Kidney epithelial cell (primary cell): ENCODE measurements around the gene FUT3. TPM values are rescaled to one million over a fixed set of nuclear protein-coding genes. Genes with fewer than 3 reads are reported as not detected.
"Not testable (repeated sequence)": the region's sequence is repeated elsewhere in the genome, so short reads cannot be mapped to it uniquely, and the experiment has no call there.

Experiments
- DNase-seq: peaks from one replicate; pipeline ENCODE4 v3.0.0-alpha.2; 2010; ENCODE audit warnings: low read depth
- H3K27me3 ChIP-seq: 2 replicates; pipeline ENCODE4 v1.6.0; 2011; ENCODE audit warnings: low read length; ENCODE audit not compliant: control insufficient read depth, insufficient read depth
- H3K36me3 ChIP-seq: 2 replicates; pipeline ENCODE4 v1.5.1; 2011; ENCODE audit warnings: low read length; ENCODE audit not compliant: control insufficient read depth, insufficient read depth
- H3K4me3 ChIP-seq: 2 replicates; pipeline ENCODE4 v1.5.1; 2011; ENCODE audit warnings: low read depth, mild to moderate bottlenecking, control low read depth, low read length
- total RNA-seq: library from RNA; depleted of rRNA; stranded (reverse); fragments of >200 nt; gene quantifications from 2 replicates; pipeline ENCODE4 v1.2.3, GENCODE V29; 2015
- TF ChIP-seq, protein P1 (sequence below): IDR thresholded peaks from 2 replicates; pipeline ENCODE4 v1.5.1; 2011; ENCODE audit warnings: mild to moderate bottlenecking, moderate library complexity, low read length, control low read depth, inconsistent platforms; ENCODE audit not compliant: insufficient read depth, poor library complexity, severe bottlenecking

Gene FUT3
- total RNA-seq, 1 donor from 2014 or later: 8.8 TPM

DNA sequence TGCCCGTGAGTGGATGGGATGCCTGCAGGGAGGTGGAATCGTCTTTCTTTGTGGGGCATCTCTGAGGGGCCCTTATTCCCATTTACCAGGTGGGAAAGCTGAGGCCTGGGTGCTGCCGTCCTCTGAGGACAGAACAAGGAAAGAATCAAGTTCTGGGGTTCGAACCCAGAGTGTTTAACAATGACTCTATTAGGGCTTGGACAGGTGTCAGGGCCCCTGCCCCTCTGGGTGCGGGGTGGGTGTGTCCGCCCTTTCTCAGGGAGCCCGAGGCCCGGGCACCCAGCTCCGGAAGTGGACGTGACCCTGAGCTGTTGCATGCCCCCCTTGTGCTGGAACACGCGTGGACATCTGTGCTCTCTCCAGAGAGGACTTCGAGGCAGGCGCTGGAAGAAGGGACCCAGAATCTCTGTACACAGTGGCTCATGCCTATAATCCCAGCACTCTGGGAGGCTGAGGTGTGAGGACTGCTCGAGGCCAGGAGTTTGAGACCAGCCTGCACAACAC is 41.6 kb upstream of the FUT3 start:
- TF ChIP-seq, protein P1, sequence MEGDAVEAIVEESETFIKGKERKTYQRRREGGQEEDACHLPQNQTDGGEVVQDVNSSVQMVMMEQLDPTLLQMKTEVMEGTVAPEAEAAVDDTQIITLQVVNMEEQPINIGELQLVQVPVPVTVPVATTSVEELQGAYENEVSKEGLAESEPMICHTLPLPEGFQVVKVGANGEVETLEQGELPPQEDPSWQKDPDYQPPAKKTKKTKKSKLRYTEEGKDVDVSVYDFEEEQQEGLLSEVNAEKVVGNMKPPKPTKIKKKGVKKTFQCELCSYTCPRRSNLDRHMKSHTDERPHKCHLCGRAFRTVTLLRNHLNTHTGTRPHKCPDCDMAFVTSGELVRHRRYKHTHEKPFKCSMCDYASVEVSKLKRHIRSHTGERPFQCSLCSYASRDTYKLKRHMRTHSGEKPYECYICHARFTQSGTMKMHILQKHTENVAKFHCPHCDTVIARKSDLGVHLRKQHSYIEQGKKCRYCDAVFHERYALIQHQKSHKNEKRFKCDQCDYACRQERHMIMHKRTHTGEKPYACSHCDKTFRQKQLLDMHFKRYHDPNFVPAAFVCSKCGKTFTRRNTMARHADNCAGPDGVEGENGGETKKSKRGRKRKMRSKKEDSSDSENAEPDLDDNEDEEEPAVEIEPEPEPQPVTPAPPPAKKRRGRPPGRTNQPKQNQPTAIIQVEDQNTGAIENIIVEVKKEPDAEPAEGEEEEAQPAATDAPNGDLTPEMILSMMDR: no peak
- Histone ChIP-seq H3K27me3 (peaks cover 18% of the 10 kb centered on the region), H3K36me3 (no peaks in the 10 kb centered on the region), H3K4me3 (no peak overlapping the region)
- DNase-seq: no peak

DNA sequence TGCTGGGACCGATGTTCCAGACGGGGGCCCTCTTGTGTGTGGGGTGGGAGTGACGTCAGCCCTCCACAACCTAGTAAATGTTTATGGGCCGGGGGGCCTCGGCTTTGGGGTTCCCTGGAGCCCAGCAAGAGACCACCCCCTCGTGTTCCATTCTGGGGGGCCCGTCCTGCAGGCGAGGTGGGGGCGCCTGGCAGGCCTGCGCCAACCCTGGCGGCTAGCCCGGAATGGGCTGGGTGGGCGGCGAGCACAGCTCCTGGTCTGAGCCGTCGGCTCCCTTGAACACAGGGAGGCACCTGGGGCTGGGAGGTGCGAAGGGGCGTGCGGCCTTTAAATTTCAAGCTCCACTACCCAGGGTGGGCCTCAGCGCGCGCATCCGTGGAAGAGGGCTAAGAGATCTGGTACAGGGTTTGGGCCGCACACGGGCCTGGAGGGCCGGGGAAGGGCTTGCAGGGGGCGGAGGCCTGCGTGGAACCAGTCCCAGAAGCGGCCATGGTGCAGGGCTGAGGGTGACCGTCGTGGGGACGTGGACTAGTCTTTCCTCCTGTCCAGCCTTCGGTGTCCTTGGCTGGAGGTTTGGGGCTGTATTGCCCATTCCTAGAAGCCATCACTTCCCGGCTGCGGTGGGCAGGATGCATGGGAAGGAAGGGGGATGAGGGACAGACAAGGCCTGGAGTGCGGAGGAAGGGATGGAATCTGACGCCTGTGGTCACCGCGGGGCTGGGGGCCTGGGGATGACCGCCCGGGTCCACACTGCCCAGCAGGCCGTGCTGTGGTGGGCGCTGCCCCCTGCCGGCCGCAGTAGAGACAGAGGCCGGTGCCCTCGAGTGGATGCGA is 40.9 kb upstream of the FUT3 start:
- no peak for DNase-seq
- no peaks in the 10 kb centered on the region for H3K36me3 ChIP-seq
- no peak overlapping the region for H3K4me3 ChIP-seq
- peaks cover 18% of the 10 kb centered on the region for H3K27me3 ChIP-seq
- TF ChIP-seq, protein P1: peak; percentile 91

DNA sequence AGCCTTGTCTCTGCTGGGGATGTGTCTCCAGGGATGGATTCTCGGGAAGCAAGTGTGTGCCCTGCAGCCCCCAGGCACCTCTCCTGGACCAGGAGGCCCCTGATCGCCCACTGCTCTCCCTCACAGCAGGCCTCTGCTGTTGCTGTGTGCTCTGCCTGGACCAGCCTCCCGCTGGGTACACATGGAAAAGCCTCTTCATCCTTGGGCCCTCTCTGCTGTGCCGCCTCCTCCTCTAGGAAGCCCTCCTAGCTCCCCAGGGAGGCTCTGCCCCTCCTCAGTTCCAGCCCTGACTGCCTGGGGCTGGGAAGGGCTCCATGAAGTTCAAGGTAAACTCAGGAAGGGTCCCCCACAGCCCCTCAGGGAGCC is 40.3 kb upstream of the FUT3 start:
- H3K36me3 ChIP-seq: no peaks in the 10 kb centered on the region
- TF ChIP-seq, protein P1: no peak
- DNase-seq: no peak
- H3K4me3 ChIP-seq: no peak overlapping the region
- H3K27me3 ChIP-seq: peaks cover 18% of the 10 kb centered on the region

DNA sequence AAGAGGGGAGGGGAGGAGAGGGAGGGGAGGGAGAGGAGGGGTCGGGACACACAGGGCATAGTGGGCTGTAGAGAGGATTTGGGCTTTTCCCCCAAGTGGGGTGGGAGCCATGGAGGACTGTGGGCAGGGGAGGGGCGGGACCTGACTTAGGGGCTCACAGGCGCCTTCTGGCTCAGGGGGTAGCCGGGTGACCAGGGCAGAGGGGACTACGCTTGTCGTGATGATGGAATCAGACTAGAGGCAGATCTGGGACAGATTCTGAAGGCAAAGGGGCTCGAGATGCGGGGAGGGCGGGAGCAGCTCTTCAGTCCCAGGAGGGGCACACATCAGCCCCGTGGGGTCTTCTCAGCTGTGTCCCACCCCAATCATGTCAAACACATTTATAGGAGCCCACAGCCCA is 38.9 kb upstream of the FUT3 start:
- H3K36me3 ChIP-seq: no peaks in the 10 kb centered on the region
- TF ChIP-seq, protein P1: no peak
- H3K4me3 ChIP-seq: no peak overlapping the region
- peaks cover 18% of the 10 kb centered on the region for H3K27me3 ChIP-seq
- no peak for DNase-seq

DNA sequence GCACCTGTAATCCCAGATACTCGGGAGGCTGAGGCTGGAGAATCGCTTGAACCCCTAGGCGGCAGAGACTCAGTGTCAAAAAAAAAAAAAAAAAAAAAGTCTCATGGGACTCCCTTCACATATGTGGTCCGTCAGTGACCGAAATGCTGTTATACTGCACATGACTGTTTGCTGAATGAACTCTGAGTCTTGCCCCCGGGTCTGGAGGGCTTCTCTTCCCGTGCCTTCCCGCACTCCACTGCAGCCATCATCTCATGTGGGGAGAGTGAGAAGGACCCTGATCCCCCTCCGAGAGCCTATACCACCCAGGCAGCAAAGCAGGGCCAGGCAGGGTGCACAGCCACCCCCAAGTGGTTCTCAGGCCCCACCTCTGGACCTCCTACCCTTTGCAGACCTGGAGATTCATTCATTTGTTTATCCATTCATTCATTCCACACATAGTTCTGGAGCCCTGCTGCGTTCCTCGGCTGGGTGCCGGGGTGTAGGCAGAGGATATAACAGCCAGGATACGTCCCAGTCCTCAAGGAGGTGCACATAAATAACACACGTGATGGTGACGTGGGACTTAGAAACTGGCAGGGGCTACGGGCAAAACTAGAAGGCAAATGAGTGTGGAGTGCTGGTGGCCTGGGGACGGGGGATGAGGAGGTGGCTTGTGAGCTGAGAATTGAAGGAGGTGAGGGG is 38.2 kb upstream of the FUT3 start:
- no peak for DNase-seq
- no peak overlapping the region for H3K4me3 ChIP-seq
- no peaks in the 10 kb centered on the region for H3K36me3 ChIP-seq
- H3K27me3 ChIP-seq: peaks cover 18% of the 10 kb centered on the region
- TF ChIP-seq, protein P1: no peak

DNA sequence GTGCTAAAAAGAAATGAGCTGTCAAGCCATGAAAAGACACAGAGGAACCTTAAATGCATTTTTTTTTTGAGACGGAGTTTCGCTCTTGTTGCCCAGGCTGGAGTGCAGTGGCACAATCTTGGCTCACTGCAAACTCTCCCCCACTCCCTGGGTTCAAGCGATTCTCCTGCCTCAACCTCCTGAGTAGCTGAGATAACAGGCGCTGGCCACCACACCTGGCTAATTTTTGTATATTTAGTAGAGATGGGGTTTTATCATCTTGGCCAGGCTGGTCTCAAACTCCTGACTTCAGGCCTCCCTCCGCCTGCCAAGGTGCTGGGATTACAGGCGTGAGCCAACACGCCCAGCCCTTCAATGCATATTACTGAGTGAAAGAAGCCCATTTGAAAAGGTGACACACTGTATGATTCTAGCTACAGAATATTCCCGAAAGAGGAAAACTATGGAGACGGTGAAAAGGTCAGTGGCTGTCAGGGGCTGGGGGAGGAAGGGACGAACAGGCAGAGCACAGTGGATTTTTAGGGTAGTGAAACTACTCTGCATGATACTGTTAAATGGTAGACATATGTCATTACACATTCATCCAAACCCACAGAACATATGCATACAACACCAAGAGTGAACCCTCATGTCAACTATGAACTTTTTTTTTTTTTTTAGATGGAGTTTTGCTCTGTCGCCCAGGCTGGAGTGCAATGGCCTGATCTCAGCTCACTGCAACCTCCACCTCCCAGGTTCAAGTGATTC is 33.0 kb upstream of the FUT3 start:
- H3K27me3 ChIP-seq: peaks cover 14% of the 10 kb centered on the region
- H3K4me3 ChIP-seq, H3K36me3 ChIP-seq, DNase-seq: not testable (repeated sequence)

DNA sequence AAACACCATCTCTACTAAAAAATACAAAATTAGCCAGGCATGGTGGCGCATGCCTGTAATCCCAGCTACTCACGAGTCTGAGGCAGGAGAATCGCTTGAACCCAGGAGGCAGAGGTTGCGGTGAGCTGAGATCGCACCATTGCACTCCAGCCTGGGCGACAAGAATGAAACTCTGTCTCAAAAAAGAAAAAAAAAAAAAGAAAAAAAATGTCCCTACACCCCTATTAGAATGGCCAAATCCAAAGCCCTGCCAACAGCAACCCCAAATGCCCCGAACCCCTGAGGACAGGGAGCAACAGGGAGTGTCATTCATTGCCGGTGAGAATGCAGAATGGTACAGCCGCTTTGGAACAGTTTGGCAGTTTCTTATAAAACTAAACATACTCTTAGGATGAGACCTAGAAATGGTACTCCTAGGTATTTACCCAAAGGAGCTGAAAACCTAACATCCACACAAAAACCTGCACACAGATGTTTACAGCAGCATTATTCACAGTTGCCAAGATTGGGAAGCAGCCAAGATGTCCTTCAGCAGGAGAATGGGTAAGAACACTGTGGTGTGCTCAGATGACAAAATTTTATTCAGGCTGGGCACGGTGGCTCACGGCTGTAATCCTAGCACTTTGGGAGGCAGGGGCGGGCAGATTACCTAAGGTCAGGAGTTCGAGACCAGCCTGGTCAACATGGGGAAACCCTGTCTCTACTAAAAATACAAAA is 32.1 kb upstream of the FUT3 start:
- H3K36me3 ChIP-seq, DNase-seq, H3K4me3 ChIP-seq: not testable (repeated sequence)
- H3K27me3 ChIP-seq: peaks cover 18% of the 10 kb centered on the region
